K562 (cell line): ENCODE measurements around the gene MBD6. TPM values are rescaled to one million over a fixed set of nuclear protein-coding genes. Genes with fewer than 3 reads are reported as not detected.

Experiments
- BCOR ChIP-seq: fragments of 450-650 bp; IDR thresholded peaks from 2 replicates; pipeline ENCODE4 v1.6.1; 2016
- CHD4 ChIP-seq: fragments of 200-600 bp; sonication (generic); IDR thresholded peaks from 3 replicates; pipeline ENCODE4 v1.6.1; 2012; ENCODE audit warnings: low read depth, mild to moderate bottlenecking, mixed read lengths, low read length, inconsistent platforms; ENCODE audit not compliant: insufficient read depth, insufficient replicate concordance, poor library complexity, severe bottlenecking
- DACH1 ChIP-seq: fragments of 450-650 bp; IDR thresholded peaks from 2 replicates; pipeline ENCODE4 v1.6.1; 2018; ENCODE audit not compliant: partially characterized antibody
- FOXK1 ChIP-seq: sonication (generic); formaldehyde crosslinking; IDR thresholded peaks from 2 replicates; pipeline ENCODE4 v1.8.0; 2022; ENCODE audit warnings: missing genetic modification reagents, mild to moderate bottlenecking, borderline replicate concordance
- GATAD2B ChIP-seq: fragments of 450-650 bp; IDR thresholded peaks from 2 replicates; pipeline ENCODE4 v1.6.1; 2017; ENCODE audit warnings: mild to moderate bottlenecking, borderline replicate concordance
- KDM1A ChIP-seq, 2 experiments: fragments of 450-650 bp; IDR thresholded peaks; 2 replicates each; pipeline ENCODE4 v1.6.1; 2016; ENCODE audit warnings: mild to moderate bottlenecking in 2 of 2
- POLR2AphosphoS5 ChIP-seq: IDR thresholded peaks from 2 replicates; pipeline ENCODE4 v1.6.1; 2011; ENCODE audit warnings: mild to moderate bottlenecking, low read depth, low read length, moderate library complexity; ENCODE audit not compliant: control insufficient read depth, insufficient read depth
- RAD21 ChIP-seq, 2 experiments: fragments of 250-450 bp in 1 of 2; fragments of 450-650 bp in 1 of 2; sonication (Bioruptor Pico) in 1 of 2; formaldehyde crosslinking in 1 of 2; IDR thresholded peaks in 1 of 2; conservative IDR thresholded peaks in 1 of 2; 2 replicates each; pipeline versions ENCODE4 v1.4.0 to v1.8.0; 2020 to 2022; ENCODE audit warnings: mild to moderate bottlenecking in 2 of 2, moderate library complexity in 1 of 2
- TEAD4 ChIP-seq, 2 experiments: sonication (generic) in 1 of 2; formaldehyde crosslinking in 1 of 2; IDR thresholded peaks; 2 replicates each; pipeline versions ENCODE4 v1.6.1 to v1.8.0; 2012 to 2022; ENCODE audit warnings: borderline replicate concordance in 1 of 2, inconsistent platforms in 1 of 2, low read length in 1 of 2, mild to moderate bottlenecking in 1 of 2, missing genetic modification reagents in 1 of 2
- ZNF274 ChIP-seq: IDR thresholded peaks from 2 replicates; pipeline ENCODE4 v1.6.1; 2011; ENCODE audit warnings: low read depth, mild to moderate bottlenecking, low read length, moderate library complexity, borderline replicate concordance
- polyA plus RNA-seq, 8 experiments: library from polyadenylated mRNA; depleted of rRNA in 4 of 8; stranded (reverse) in 5 of 8; unstranded in 3 of 8; fragments of >200 nt; fragmentation: Nextera tagmentation in 2 of 8; fragmentation: Illumina TruSeq in 1 of 8; extraction: Ambion mirVana in 2 of 8; extraction: Trizol in 1 of 8; gene quantifications; 2 replicates each; pipeline versions ENCODE4 v1.2.1 to v1.2.3, GENCODE V29; 2011 to 2014; ENCODE audit warnings: inconsistent platforms in 1 of 8, missing spikeins in 1 of 8
- total RNA-seq, 7 experiments: library from RNA; depleted of rRNA in 6 of 7; stranded (reverse); fragments of >200 nt in 6 of 7; fragmentation: Illumina TruSeq in 2 of 7; extraction: Trizol in 2 of 7; gene quantifications; 2 replicates each; pipeline versions ENCODE4 v1.2.1 to v1.2.3, GENCODE V29; 2011 to 2021; ENCODE audit warnings: low replicate concordance in 1 of 7
- TF ChIP-seq, protein P1 (sequence below): sonication (generic); formaldehyde crosslinking; IDR thresholded peaks from 2 replicates; pipeline ENCODE4 v1.8.0; 2022; ENCODE audit warnings: missing genetic modification reagents, mild to moderate bottlenecking, moderate library complexity, borderline replicate concordance
- TF ChIP-seq, protein P2 (sequence below): fragments of 450-650 bp; IDR thresholded peaks from 2 replicates; pipeline ENCODE4 v1.6.1; 2018; ENCODE audit not compliant: partially characterized antibody
- TF ChIP-seq, protein P3 (sequence below): fragments of 250-450 bp; sonication (Bioruptor Pico); IDR thresholded peaks from 2 replicates; pipeline ENCODE4 v1.4.0; 2020; ENCODE audit warnings: mild to moderate bottlenecking, moderate library complexity, borderline replicate concordance
- TF ChIP-seq, protein P4 (sequence below): fragments of 450-650 bp; formaldehyde crosslinking; IDR thresholded peaks from 2 replicates; pipeline ENCODE4 v1.4.0; 2020; ENCODE audit warnings: mild to moderate bottlenecking, mixed read lengths

Gene MBD6
- total and polyA plus RNA-seq, 9 of the 15 experiments (the other 6 are each of a cell fraction or from before 2014, with no cell fraction given) = 2.0 to 54.8 (median 3.8) TPM

DNA sequence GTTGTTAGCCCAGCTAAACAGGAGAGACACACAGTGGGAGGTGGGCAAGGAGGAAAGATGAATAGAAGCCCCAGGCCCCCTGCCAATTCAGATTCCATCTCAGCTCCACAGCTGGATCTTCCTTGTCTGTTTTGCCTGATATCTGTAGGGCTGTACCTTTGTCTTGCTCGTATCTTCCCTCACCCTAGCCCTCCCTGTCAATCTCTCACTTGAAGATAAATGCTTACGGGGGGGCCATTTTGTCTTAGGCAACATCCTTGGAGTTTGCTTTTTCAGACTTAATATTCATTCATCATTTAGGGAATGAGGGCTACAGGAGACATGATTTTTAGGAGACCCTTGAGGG is 29.7 kb downstream of the MBD6 start (continued):
- TF ChIP-seq TEAD4 (IDR thresholded peaks at IDR 0.05; ENCODE audit: low read length) (peak; percentile 95), TEAD4 (CRISPR knock-in tag; IDR thresholded peaks at IDR 0.05; ENCODE audit: borderline replicate concordance) (no peak), CHD4 (peak; percentile 66), FOXK1 (CRISPR knock-in tag) (no peak), DACH1 (peak; percentile 33), GATAD2B (peak; percentile 78; the same call in 1 of the 2 replicates), BCOR (no peak), ZNF274 (no peak), POLR2AphosphoS5 (peak; percentile 96), KDM1A (IDR thresholded peaks at IDR 0.05) (peak; percentile 75 to 83), RAD21 (CRISPR knock-in tag; conservative IDR thresholded peaks at IDR 0.05 in 1 of 2, IDR thresholded peaks at IDR 0.05 in 1 of 2) (no peak)
- TF ChIP-seq, protein P1, sequence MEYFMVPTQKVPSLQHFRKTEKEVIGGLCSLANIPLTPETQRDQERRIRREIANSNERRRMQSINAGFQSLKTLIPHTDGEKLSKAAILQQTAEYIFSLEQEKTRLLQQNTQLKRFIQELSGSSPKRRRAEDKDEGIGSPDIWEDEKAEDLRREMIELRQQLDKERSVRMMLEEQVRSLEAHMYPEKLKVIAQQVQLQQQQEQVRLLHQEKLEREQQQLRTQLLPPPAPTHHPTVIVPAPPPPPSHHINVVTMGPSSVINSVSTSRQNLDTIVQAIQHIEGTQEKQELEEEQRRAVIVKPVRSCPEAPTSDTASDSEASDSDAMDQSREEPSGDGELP (CRISPR knock-in tag) = peak; percentile 55; the same call in 1 of the 2 replicates
- TF ChIP-seq, protein P2, sequence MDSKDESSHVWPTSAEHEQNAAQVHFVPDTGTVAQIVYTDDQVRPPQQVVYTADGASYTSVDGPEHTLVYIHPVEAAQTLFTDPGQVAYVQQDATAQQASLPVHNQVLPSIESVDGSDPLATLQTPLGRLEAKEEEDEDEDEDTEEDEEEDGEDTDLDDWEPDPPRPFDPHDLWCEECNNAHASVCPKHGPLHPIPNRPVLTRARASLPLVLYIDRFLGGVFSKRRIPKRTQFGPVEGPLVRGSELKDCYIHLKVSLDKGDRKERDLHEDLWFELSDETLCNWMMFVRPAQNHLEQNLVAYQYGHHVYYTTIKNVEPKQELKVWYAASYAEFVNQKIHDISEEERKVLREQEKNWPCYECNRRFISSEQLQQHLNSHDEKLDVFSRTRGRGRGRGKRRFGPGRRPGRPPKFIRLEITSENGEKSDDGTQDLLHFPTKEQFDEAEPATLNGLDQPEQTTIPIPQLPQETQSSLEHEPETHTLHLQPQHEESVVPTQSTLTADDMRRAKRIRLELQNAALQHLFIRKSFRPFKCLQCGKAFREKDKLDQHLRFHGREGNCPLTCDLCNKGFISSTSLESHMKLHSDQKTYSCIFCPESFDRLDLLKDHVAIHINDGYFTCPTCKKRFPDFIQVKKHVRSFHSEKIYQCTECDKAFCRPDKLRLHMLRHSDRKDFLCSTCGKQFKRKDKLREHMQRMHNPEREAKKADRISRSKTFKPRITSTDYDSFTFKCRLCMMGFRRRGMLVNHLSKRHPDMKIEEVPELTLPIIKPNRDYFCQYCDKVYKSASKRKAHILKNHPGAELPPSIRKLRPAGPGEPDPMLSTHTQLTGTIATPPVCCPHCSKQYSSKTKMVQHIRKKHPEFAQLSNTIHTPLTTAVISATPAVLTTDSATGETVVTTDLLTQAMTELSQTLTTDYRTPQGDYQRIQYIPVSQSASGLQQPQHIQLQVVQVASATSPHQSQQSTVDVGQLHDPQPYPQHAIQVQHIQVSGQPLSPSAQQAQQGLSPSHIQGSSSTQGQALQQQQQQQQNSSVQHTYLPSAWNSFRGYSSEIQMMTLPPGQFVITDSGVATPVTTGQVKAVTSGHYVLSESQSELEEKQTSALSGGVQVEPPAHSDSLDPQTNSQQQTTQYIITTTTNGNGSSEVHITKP = peak; percentile 79
- TF ChIP-seq, protein P3, sequence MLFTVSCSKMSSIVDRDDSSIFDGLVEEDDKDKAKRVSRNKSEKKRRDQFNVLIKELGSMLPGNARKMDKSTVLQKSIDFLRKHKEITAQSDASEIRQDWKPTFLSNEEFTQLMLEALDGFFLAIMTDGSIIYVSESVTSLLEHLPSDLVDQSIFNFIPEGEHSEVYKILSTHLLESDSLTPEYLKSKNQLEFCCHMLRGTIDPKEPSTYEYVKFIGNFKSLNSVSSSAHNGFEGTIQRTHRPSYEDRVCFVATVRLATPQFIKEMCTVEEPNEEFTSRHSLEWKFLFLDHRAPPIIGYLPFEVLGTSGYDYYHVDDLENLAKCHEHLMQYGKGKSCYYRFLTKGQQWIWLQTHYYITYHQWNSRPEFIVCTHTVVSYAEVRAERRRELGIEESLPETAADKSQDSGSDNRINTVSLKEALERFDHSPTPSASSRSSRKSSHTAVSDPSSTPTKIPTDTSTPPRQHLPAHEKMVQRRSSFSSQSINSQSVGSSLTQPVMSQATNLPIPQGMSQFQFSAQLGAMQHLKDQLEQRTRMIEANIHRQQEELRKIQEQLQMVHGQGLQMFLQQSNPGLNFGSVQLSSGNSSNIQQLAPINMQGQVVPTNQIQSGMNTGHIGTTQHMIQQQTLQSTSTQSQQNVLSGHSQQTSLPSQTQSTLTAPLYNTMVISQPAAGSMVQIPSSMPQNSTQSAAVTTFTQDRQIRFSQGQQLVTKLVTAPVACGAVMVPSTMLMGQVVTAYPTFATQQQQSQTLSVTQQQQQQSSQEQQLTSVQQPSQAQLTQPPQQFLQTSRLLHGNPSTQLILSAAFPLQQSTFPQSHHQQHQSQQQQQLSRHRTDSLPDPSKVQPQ (CRISPR knock-in tag) = no peak
- TF ChIP-seq, protein P4, sequence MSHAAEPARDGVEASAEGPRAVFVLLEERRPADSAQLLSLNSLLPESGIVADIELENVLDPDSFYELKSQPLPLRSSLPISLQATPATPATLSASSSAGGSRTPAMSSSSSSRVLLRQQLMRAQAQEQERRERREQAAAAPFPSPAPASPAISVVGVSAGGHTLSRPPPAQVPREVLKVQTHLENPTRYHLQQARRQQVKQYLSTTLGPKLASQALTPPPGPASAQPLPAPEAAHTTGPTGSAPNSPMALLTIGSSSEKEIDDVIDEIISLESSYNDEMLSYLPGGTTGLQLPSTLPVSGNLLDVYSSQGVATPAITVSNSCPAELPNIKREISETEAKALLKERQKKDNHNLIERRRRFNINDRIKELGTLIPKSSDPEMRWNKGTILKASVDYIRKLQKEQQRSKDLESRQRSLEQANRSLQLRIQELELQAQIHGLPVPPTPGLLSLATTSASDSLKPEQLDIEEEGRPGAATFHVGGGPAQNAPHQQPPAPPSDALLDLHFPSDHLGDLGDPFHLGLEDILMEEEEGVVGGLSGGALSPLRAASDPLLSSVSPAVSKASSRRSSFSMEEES = no peak
